GM21529 (cell line): ENCODE data around the gene BARHL2.

Experiments used
- ATAC-seq: cut with Tn5 transposase; IDR thresholded peaks from one replicate; pipeline ENCODE4 v1.9.1; 2021; ENCODE audit not compliant: unreplicated experiment

BARHL2 gene

GRCh38 chr1:90724926-90725656, 8.0 kb upstream of the BARHL2 start:
- ATAC-seq, result no peak

GRCh38 chr1:90724361-90724760, 7.3 kb upstream of the BARHL2 start:
- ATAC-seq, result no peak

- no peak for ATAC-seq
Measured at GRCh38 chr1:90723590-90724108, 6.5 kb upstream of the BARHL2 start.

- ATAC-seq, result no peak
Measured at GRCh38 chr1:90722874-90723589, 5.9 kb upstream of the BARHL2 start.

GRCh38 chr1:90721210-90722194, 4.4 kb upstream of the BARHL2 start:
- ATAC-seq, result peak; percentile 69

GRCh38 chr1:90720145-90720636, 3.1 kb upstream of the BARHL2 start:
- ATAC-seq, result no peak

- no peak for ATAC-seq
Measured at GRCh38 chr1:90719330-90720144, 2.4 kb upstream of the BARHL2 start.

GRCh38 chr1:90718411-90719329, 1.6 kb upstream of the BARHL2 start:
- ATAC-seq, result no peak

GRCh38 chr1:90717665-90718410, 736 bp upstream of the BARHL2 start:
- ATAC-seq, result no peak

- ATAC-seq, result no peak
Measured at GRCh38 chr1:90717356-90717664, 208 bp upstream of the BARHL2 start.

- ATAC-seq, result no peak
Measured at GRCh38 chr1:90716243-90716551, 905 bp downstream of the BARHL2 start.

GRCh38 chr1:90715309-90715708, 1.8 kb downstream of the BARHL2 start:
- ATAC-seq, result no peak

- no peak for ATAC-seq
Measured at GRCh38 chr1:90714521-90714951, 2.6 kb downstream of the BARHL2 start.

- ATAC-seq, result no peak
Measured at GRCh38 chr1:90713741-90714509, 3.2 kb downstream of the BARHL2 start.

- no peak for ATAC-seq
Measured at GRCh38 chr1:90712915-90713730, 4.0 kb downstream of the BARHL2 start.

GRCh38 chr1:90712153-90712856, 4.8 kb downstream of the BARHL2 start:
- no peak for ATAC-seq
